NCI-H1092 (cell line): ENCODE data around the gene SMIM17.
"Not testable (repeated sequence)": the region's sequence is repeated elsewhere in the genome, so short reads cannot be mapped to it uniquely, and the experiment has no call there.

Experiments used
- DNase-seq: peaks from one replicate; lab custom pipeline; 2025; lab: John Stamatoyannopoulos, UW

SMIM17 gene

GRCh38 chr19:56660381-56661107, 17.6 kb downstream of the SMIM17 start:
- peak; percentile 23 for DNase-seq

GRCh38 chr19:56661248-56661647, 18.3 kb downstream of the SMIM17 start:
- DNase-seq: no peak

- DNase-seq: no peak
Observed at GRCh38 chr19:56663931-56664500, 21.1 kb downstream of the SMIM17 start.

- no peak for DNase-seq
Observed at GRCh38 chr19:56664511-56664910, 21.6 kb downstream of the SMIM17 start.

- no peak for DNase-seq
Observed at GRCh38 chr19:56667311-56667870, 24.4 kb downstream of the SMIM17 start.

- no peak for DNase-seq
Observed at GRCh38 chr19:56668676-56669075, 25.7 kb downstream of the SMIM17 start.

- no peak for DNase-seq
Observed at GRCh38 chr19:56670401-56670960, 27.5 kb downstream of the SMIM17 start.

- no peak for DNase-seq
Observed at GRCh38 chr19:56670961-56671612, 28.1 kb downstream of the SMIM17 start.

GRCh38 chr19:56671613-56671994, 28.6 kb downstream of the SMIM17 start, which contains the start of gene ZNF835:
Gene ZNF835 (minus strand): TSS chr19:56671757. CDS start chr19:56665198, 6,559 bp downstream.
- DNase-seq: peak; percentile 18

GRCh38 chr19:56672610-56673009, 29.7 kb downstream of the SMIM17 start:
- DNase-seq: not testable (repeated sequence)

GRCh38 chr19:56678205-56678604, 35.2 kb downstream of the SMIM17 start:
- DNase-seq: no peak

GRCh38 chr19:56681702-56682101, 38.7 kb downstream of the SMIM17 start:
- DNase-seq: no peak

- DNase-seq: no peak
Observed at GRCh38 chr19:56683116-56683515, 40.2 kb downstream of the SMIM17 start.

- no peak for DNase-seq
Observed at GRCh38 chr19:56687031-56687430, 44.1 kb downstream of the SMIM17 start.

- no peak for DNase-seq
Observed at GRCh38 chr19:56689198-56689597, 46.2 kb downstream of the SMIM17 start.

GRCh38 chr19:56690670-56691069, 47.7 kb downstream of the SMIM17 start:
- DNase-seq: no peak

GRCh38 chr19:56692206-56692895, 49.4 kb downstream of the SMIM17 start:
- DNase-seq: no peak

GRCh38 chr19:56699552-56699951, 56.6 kb downstream of the SMIM17 start:
- DNase-seq: no peak

- DNase-seq: no peak
Observed at GRCh38 chr19:56701895-56702294, 58.9 kb downstream of the SMIM17 start.

- no peak for DNase-seq
Observed at GRCh38 chr19:56705939-56706338, 63.0 kb downstream of the SMIM17 start.
